HG02884 (cell line): ENCODE results near the gene EEPD1.
A peak's percentile ranks its signal among the peaks of the same experiment; 100 is the strongest.

Source experiments
- ATAC-seq: cut with Tn5 transposase; IDR thresholded peaks from one replicate; pipeline ENCODE4 v1.9.1; 2021; ENCODE audit warnings: mild to moderate bottlenecking, moderate library complexity; ENCODE audit not compliant: unreplicated experiment

Gene EEPD1

GRCh38 chr7:36278620-36279172, 125.6 kb downstream of the EEPD1 start:
- no peak for ATAC-seq

GRCh38 chr7:36279200-36279925, 126.3 kb downstream of the EEPD1 start:
- peak; percentile 86 for ATAC-seq

- no peak for ATAC-seq
Measured at GRCh38 chr7:36279926-36280315, 126.9 kb downstream of the EEPD1 start.

- no peak for ATAC-seq
Measured at GRCh38 chr7:36280840-36281812, 128.1 kb downstream of the EEPD1 start.

- ATAC-seq = no peak
Measured at GRCh38 chr7:36281945-36282717, 129.1 kb downstream of the EEPD1 start.

GRCh38 chr7:36283181-36283580, 130.1 kb downstream of the EEPD1 start:
- no peak for ATAC-seq

- peak; percentile 35 for ATAC-seq
Measured at GRCh38 chr7:36283711-36284130, 130.7 kb downstream of the EEPD1 start.

GRCh38 chr7:36284456-36285090, 131.5 kb downstream of the EEPD1 start:
- ATAC-seq = no peak

- ATAC-seq = no peak
Measured at GRCh38 chr7:36285276-36285675, 132.2 kb downstream of the EEPD1 start.

GRCh38 chr7:36286226-36286625, 133.2 kb downstream of the EEPD1 start:
- no peak for ATAC-seq

GRCh38 chr7:36286688-36287087, 133.6 kb downstream of the EEPD1 start:
- no peak for ATAC-seq

- ATAC-seq = no peak
Measured at GRCh38 chr7:36287371-36288241, 134.6 kb downstream of the EEPD1 start.

GRCh38 chr7:36288501-36288900, 135.4 kb downstream of the EEPD1 start:
- no peak for ATAC-seq

GRCh38 chr7:36289833-36290661, 137.0 kb downstream of the EEPD1 start:
- ATAC-seq = no peak

- no peak for ATAC-seq
Measured at GRCh38 chr7:36291387-36292316, 138.6 kb downstream of the EEPD1 start.

GRCh38 chr7:36295090-36295489, 142.0 kb downstream of the EEPD1 start:
- no peak for ATAC-seq

GRCh38 chr7:36296284-36296683, 143.2 kb downstream of the EEPD1 start:
- ATAC-seq = no peak
